IMR-90 (cell line): ENCODE data around the gene SETD3.

Experiments
- BHLHE40 ChIP-seq: fragments of 150-350 bp; IDR thresholded peaks from 2 replicates; pipeline ENCODE4 v1.6.1; 2016; ENCODE audit warnings: mild to moderate bottlenecking, low read depth, low read length
- CTCF ChIP-seq: conservative IDR thresholded peaks from 2 replicates; pipeline ENCODE4 v1.5.1; 2012; ENCODE audit warnings: mild to moderate bottlenecking, low read depth, low read length, improper control_type of control experiment
- MAFK ChIP-seq: IDR thresholded peaks from 2 replicates; pipeline ENCODE4 v1.6.1; 2012; ENCODE audit warnings: low read depth, low read length, improper control_type of control experiment
- POLR2A ChIP-seq: IDR thresholded peaks from 2 replicates; pipeline ENCODE4 v1.6.1; 2012; ENCODE audit warnings: mild to moderate bottlenecking, low read depth, low read length
- RAD21 ChIP-seq: IDR thresholded peaks from 2 replicates; pipeline ENCODE4 v1.6.1; 2012; ENCODE audit warnings: low read length, improper control_type of control experiment
- RFX5 ChIP-seq: IDR thresholded peaks from 2 replicates; pipeline ENCODE4 v1.8.0; 2012; ENCODE audit warnings: low read depth, mild to moderate bottlenecking, low read length, moderate library complexity

- TF ChIP-seq POLR2A: no peak
- no peak for TF ChIP-seq CTCF
- no peak for TF ChIP-seq RAD21
- TF ChIP-seq RFX5: no peak
- no peak for TF ChIP-seq MAFK
- TF ChIP-seq BHLHE40: no peak
Measured at GRCh38 chr14:99452968-99453367, 27.7 kb downstream of the SETD3 start.
